Measurements from ENCODE around the gene PROK2.

PROK2 gene

GRCh38 chr3:71791634-71792033 lies 6.7 kb upstream of the PROK2 start:
- DNase-seq (ENCODE audit: low spot score): no peak
- in situ Hi-C loops (cut with MboI; ENCODE audit: low sequenced_read_pairs, unreplicated experiment): no loop called here
- TF ChIP-seq CTCF (IDR thresholded peaks at IDR 0.05; ENCODE audit: borderline replicate concordance, control extremely low read depth, extremely low read depth, insufficient read depth, missing control alignments): no peak

- DNase-seq (ENCODE audit: low spot score): no peak
- TF ChIP-seq CTCF (IDR thresholded peaks at IDR 0.05; ENCODE audit: borderline replicate concordance, control extremely low read depth, extremely low read depth, insufficient read depth, missing control alignments): no peak
- in situ Hi-C loops (cut with MboI; ENCODE audit: low sequenced_read_pairs, unreplicated experiment): no loop called here
These were observed 5.0 kb upstream of the PROK2 start for GRCh38 chr3:71789922-71790321.

- no peak for DNase-seq (ENCODE audit: low spot score)
- TF ChIP-seq CTCF (IDR thresholded peaks at IDR 0.05; ENCODE audit: borderline replicate concordance, control extremely low read depth, extremely low read depth, insufficient read depth, missing control alignments): no peak
- in situ Hi-C loops (cut with MboI; ENCODE audit: low sequenced_read_pairs, unreplicated experiment): no loop called here
These were observed 3.0 kb upstream of the PROK2 start for GRCh38 chr3:71787851-71788405.

- in situ Hi-C loops (cut with MboI; ENCODE audit: low sequenced_read_pairs, unreplicated experiment): no loop called here
- DNase-seq (ENCODE audit: low spot score): no peak
- TF ChIP-seq CTCF (IDR thresholded peaks at IDR 0.05; ENCODE audit: borderline replicate concordance, control extremely low read depth, extremely low read depth, insufficient read depth, missing control alignments): no peak
These were observed 1.6 kb upstream of the PROK2 start for GRCh38 chr3:71786551-71786950.

- no peak for TF ChIP-seq CTCF (IDR thresholded peaks at IDR 0.05; ENCODE audit: borderline replicate concordance, control extremely low read depth, extremely low read depth, insufficient read depth, missing control alignments)
- DNase-seq (ENCODE audit: low spot score): no peak
- in situ Hi-C loops (cut with MboI; ENCODE audit: low sequenced_read_pairs, unreplicated experiment): no loop called here
These were observed 1.2 kb upstream of the PROK2 start for GRCh38 chr3:71786217-71786549.

- no peak for TF ChIP-seq CTCF (IDR thresholded peaks at IDR 0.05; ENCODE audit: borderline replicate concordance, control extremely low read depth, extremely low read depth, insufficient read depth, missing control alignments)
- in situ Hi-C loops (cut with MboI; ENCODE audit: low sequenced_read_pairs, unreplicated experiment): no loop called here
- DNase-seq (ENCODE audit: low spot score): no peak
These were observed 726 bp upstream of the PROK2 start for GRCh38 chr3:71785532-71786216.

Data from GM13976 (cell line).